Psoas muscle (tissue), 8 donors: ENCODE measurements around the gene HS3ST6. TPM values are rescaled to one million over a fixed set of nuclear protein-coding genes. Genes with fewer than 3 reads are reported as not detected.

ENCODE experiments used
- ATAC-seq, 4 donors: fragments of 200-7000 bp; cut with Tn5 transposase; one replicate each; pipeline ENCODE4 v1.9.1; 2020; ENCODE audit warnings: moderate library complexity in 3 of 4, mild to moderate bottlenecking in 2 of 4
- DNase-seq, 2 donors: peaks; one replicate each; pipeline ENCODE4 v3.0.0-alpha.2; 2020
- H3K27ac ChIP-seq: fragments of 200-600 bp; one replicate; pipeline ENCODE4 v1.8.0; 2022
- H3K27me3 ChIP-seq, 3 donors: fragments of 200-600 bp in 1 of 3; one replicate each; pipeline versions ENCODE4 v1.6.1 to v1.8.0; 2013 to 2022; ENCODE audit warnings: low read length in 2 of 3, mild to moderate bottlenecking in 2 of 3, moderate library complexity in 1 of 3; ENCODE audit not compliant: insufficient read depth in 3 of 3
- H3K36me3 ChIP-seq, 2 donors: fragments of 200-600 bp in 1 of 2; one replicate each; pipeline versions ENCODE4 v1.6.1 to v1.8.0; 2013 to 2022; ENCODE audit warnings: low read depth in 1 of 2, mild to moderate bottlenecking in 1 of 2, moderate library complexity in 1 of 2; ENCODE audit not compliant: insufficient read depth in 1 of 2
- H3K4me1 ChIP-seq: fragments of 200-600 bp; one replicate; pipeline ENCODE4 v1.8.0; 2022
- H3K4me3 ChIP-seq: fragments of 200-600 bp; one replicate; pipeline ENCODE4 v1.8.0; 2022; ENCODE audit warnings: mild to moderate bottlenecking
- H3K9me3 ChIP-seq: fragments of 200-600 bp; one replicate; pipeline ENCODE4 v1.8.0; 2022
- WGBS, 3 donors: extraction: QIAGEN DNeasy Blood & Tissue Kit; methylation state at CpG; one replicate each; pipeline versions ENCODE4 v1.1.6 to v1.1.7; 2013; 5-methylcytosine and 5-hydroxymethylcytosine counted together
- intact Hi-C, 2 donors: fragments of 100-400 bp; cut with DNase I; formaldehyde crosslinking; loops; one replicate each; pipeline versions ENCODE4 v1.11.0 to v1.14.2; 2022
- polyA plus RNA-seq, 3 donors: library from polyadenylated mRNA; stranded (reverse); fragments of 200-250 nt; gene quantifications; one replicate each; pipeline ENCODE4 v1.2.3, GENCODE V29; 2013
- total RNA-seq, 4 donors: library from RNA; stranded (reverse); fragmentation: NEBNext Ultra II Directional in 2 of 4; extraction: Animal tissue kit (Norgen Biotek cat#: 25700) in 2 of 4; gene quantifications; one replicate each; pipeline versions ENCODE4 v1.2.1 to v1.2.4, GENCODE V29; 2021 to 2023
- TF ChIP-seq, protein P1 (sequence below): fragments of 200-600 bp; IDR thresholded peaks from one replicate; pipeline ENCODE4 v1.8.0; 2022; ENCODE audit warnings: antibody characterized with exemption
- donor health status: healthy with polysubstance abuse.
- donor health status: DM: no; HTN: no; CAD: no; lungs with moderate emphysema.
- donor health status: Bipolar disorder and iron deficiency.
- donor health status: healthy.
- donor health status: DM: yes; HTN: yes; CAD: no.
- donor health status: DM: no; HTN: no; CAD: no.
- donor health status: DM: no; HTN: no; CAD: no.
- donor health status: DM: yes; HTN: yes; CAD: no.

The HS3ST6 gene
- total and polyA plus RNA-seq, 7 donors = not detected

DNA sequence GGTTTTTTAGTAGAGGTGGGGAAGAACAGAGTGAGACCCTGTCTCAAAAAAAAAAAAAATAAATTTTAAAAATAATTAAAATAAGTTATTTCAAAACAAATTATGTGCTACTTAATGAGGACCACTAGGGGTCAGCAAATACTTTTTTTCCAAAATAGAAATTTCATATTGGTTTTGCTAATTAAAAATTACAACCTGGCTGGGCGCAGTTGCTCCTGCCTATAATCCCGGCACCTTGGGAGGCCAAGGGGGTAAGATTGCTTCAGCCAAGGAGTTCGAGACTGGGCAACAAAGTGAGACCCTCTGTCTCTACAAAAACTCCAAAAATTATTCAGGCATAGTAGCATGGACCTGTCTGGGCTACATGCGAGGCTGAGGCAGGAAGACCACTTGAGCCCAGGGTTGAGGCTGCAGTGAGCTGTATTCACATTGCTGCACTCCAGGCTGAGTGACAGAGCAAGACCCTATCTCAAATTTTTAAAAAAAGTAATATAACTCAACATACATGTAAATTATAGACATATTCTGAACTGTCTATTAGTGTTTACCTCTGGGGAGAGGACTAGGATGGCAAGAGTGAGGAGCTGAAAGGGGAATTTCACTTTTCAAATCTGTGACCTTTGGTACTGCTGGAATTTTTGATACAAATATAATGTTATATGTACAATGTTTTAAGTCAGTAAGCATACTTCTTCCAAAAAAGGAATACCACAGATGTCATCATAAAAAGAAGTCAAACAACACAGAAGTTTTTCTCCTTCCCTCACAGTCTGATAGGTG, 54.3 kb downstream of the HS3ST6 start:
- no peaks in the 10 kb centered on the region for H3K4me1 ChIP-seq
- ATAC-seq = peak in 2 of 4 donors; percentile 27 to 42
- intact Hi-C loops = loop anchor here (1.0 to 5.0 kb wide), 2 partner anchors 65 to 68 kb away; no protein-coding TSS in a partner anchor
- TF ChIP-seq, protein P1, sequence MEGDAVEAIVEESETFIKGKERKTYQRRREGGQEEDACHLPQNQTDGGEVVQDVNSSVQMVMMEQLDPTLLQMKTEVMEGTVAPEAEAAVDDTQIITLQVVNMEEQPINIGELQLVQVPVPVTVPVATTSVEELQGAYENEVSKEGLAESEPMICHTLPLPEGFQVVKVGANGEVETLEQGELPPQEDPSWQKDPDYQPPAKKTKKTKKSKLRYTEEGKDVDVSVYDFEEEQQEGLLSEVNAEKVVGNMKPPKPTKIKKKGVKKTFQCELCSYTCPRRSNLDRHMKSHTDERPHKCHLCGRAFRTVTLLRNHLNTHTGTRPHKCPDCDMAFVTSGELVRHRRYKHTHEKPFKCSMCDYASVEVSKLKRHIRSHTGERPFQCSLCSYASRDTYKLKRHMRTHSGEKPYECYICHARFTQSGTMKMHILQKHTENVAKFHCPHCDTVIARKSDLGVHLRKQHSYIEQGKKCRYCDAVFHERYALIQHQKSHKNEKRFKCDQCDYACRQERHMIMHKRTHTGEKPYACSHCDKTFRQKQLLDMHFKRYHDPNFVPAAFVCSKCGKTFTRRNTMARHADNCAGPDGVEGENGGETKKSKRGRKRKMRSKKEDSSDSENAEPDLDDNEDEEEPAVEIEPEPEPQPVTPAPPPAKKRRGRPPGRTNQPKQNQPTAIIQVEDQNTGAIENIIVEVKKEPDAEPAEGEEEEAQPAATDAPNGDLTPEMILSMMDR = peak; percentile 63
- H3K4me3 ChIP-seq = no peak overlapping the region
- peaks cover 0 to 50% (median 2%) of the 10 kb centered on the region in 3 donors for H3K27me3 ChIP-seq
- no peaks in the 10 kb centered on the region for H3K9me3 ChIP-seq
- WGBS, 3 donors = 7 to 13% (median 9%) methylated on average over 4 of the region's 4 CpGs
- no peak overlapping the region for H3K27ac ChIP-seq
- H3K36me3 ChIP-seq = no peaks in the 10 kb centered on the region
- no peak for DNase-seq

DNA sequence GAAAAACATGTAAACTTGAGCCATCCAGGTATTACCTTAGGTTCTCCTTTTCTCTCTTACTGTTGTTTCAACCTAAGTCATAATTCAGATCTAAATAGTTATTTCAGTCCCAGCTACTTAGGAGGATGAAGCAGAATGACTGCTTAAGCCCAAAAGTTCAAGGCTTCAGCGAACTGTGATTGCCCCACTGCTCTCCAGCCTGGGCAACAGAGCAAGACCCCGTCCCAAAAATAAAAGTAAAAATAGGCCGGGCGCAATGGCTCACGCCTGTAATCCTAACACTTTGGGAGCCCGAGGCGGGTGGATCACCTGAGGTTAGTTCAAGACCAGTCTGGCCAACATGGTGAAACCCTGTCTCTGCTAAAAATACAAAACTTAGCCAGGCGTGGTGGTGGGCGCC, 55.8 kb downstream of the HS3ST6 start:
- Histone ChIP-seq H3K4me3 (no peak overlapping the region), H3K4me1 (no peaks in the 10 kb centered on the region), H3K36me3 (no peaks in the 10 kb centered on the region), H3K27ac (no peak overlapping the region), H3K9me3 (no peaks in the 10 kb centered on the region), H3K27me3 (peaks cover 0 to 55% (median 4%) of the 10 kb centered on the region in 3 donors)
- no peak for ATAC-seq
- intact Hi-C loops = loop anchor here in 1 of 2 donors (5.0 kb wide), 1 partner anchor 70 kb away; no protein-coding TSS in a partner anchor
- 84 to 88% (median 86%) methylated on average over 7 to 9 of the region's 9 CpGs for WGBS, 3 donors
- no peak for DNase-seq
- TF ChIP-seq, protein P1 = no peak

DNA sequence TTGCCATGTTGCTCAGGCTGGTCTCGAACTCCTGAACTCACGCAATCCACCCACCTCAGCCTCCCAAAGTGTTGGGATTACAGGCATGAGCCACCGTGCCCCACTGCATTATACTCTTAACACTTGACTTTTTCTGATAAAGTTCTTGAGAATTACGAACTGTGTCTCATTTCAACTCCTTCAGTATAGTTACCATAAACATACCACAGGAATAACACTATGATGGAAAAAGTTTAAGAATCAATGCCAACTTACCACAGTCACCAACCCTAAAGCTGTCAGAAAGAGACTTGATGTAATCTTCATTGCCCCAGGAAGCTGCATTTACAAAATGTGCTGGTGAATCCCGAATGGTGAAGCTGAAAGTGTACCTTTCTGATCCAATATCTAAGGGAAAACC, 56.5 kb downstream of the HS3ST6 start:
- H3K27ac ChIP-seq = no peak overlapping the region
- TF ChIP-seq, protein P1 = no peak
- WGBS, 3 donors = 76 to 77% (median 76%) methylated on average over 5 of the region's 5 CpGs
- no peaks in the 10 kb centered on the region for H3K36me3 ChIP-seq
- H3K4me1 ChIP-seq = no peaks in the 10 kb centered on the region
- ATAC-seq (no peak), DNase-seq (no peak)
- H3K9me3 ChIP-seq = no peaks in the 10 kb centered on the region
- no peak overlapping the region for H3K4me3 ChIP-seq
- intact Hi-C loops = loop anchor here in 1 of 2 donors (5.0 kb wide), 1 partner anchor 71 kb away; no protein-coding TSS in a partner anchor
- peaks cover 0 to 55% (median 8%) of the 10 kb centered on the region in 3 donors for H3K27me3 ChIP-seq

Other genes starting within 250 kb of the HS3ST6 start
- gene JPT2, start 240.1 kb downstream of the HS3ST6 start, total RNA-seq = 10 to 100 TPM; 21.4 to 30.6 (median 25.1) TPM
- 10 to 100 TPM; 14.4 to 27.7 (median 14.6) TPM for gene JPT2, start 240.1 kb downstream of the HS3ST6 start, polyA plus RNA-seq
- 10 to 100 TPM; 22.6 to 31.6 (median 24.9) TPM for gene MAPK8IP3, start 212.2 kb downstream of the HS3ST6 start, total RNA-seq
- 10 to 100 TPM; 11.7 to 17.0 (median 13.4) TPM for gene MAPK8IP3, start 212.2 kb downstream of the HS3ST6 start, polyA plus RNA-seq
- gene NME3, start 146.9 kb downstream of the HS3ST6 start, total RNA-seq = 10 to 100 TPM in 3 of 4 donors, 1 to 10 TPM in 1; 9.9 to 23.8 (median 13.8) TPM
- 10 to 100 TPM; 18.8 to 27.1 (median 22.4) TPM for gene NME3, start 146.9 kb downstream of the HS3ST6 start, polyA plus RNA-seq
- 10 to 100 TPM in 1 of 4 donors, 1 to 10 TPM in 3; 4.3 to 11.3 (median 5.9) TPM for gene EME2, start 145.6 kb downstream of the HS3ST6 start, total RNA-seq
- gene EME2, start 145.6 kb downstream of the HS3ST6 start, polyA plus RNA-seq = 1 to 10 TPM; 2.6 to 5.2 (median 4.5) TPM
- gene MRPS34, start 145.3 kb downstream of the HS3ST6 start, total RNA-seq = 10 to 100 TPM; 56.3 to 75.1 (median 71.4) TPM
- gene MRPS34, start 145.3 kb downstream of the HS3ST6 start, polyA plus RNA-seq = 100 to 1,000 TPM in 2 of 3 donors, 10 to 100 TPM in 1; 85.6 to 172 (median 138) TPM
- 10 to 100 TPM; 38.4 to 59.5 (median 49.9) TPM for gene SPSB3, start 135.8 kb downstream of the HS3ST6 start, total RNA-seq
- 100 to 1,000 TPM in 1 of 3 donors, 10 to 100 TPM in 2; 26.3 to 108 (median 78.1) TPM for gene SPSB3, start 135.8 kb downstream of the HS3ST6 start, polyA plus RNA-seq
- 10 to 100 TPM; 34.7 to 44.7 (median 38.5) TPM for gene NUBP2, start 135.5 kb downstream of the HS3ST6 start, total RNA-seq
- 10 to 100 TPM; 61.9 to 96.0 (median 76.1) TPM for gene NUBP2, start 135.5 kb downstream of the HS3ST6 start, polyA plus RNA-seq
- gene IGFALS, start 124.7 kb downstream of the HS3ST6 start, total RNA-seq = under 1 TPM in 1 of 4 donors, not detected in 3; 0.22 TPM
- under 1 TPM; 0.12 to 0.38 (median 0.14) TPM for gene IGFALS, start 124.7 kb downstream of the HS3ST6 start, polyA plus RNA-seq
- gene HAGH, start 91.6 kb downstream of the HS3ST6 start, total RNA-seq = 100 to 1,000 TPM; 123 to 167 (median 157) TPM
- 100 to 1,000 TPM; 112 to 277 (median 186) TPM for gene HAGH, start 91.6 kb downstream of the HS3ST6 start, polyA plus RNA-seq
- gene FAHD1, start 91.2 kb downstream of the HS3ST6 start, total RNA-seq = 10 to 100 TPM; 23.2 to 28.1 (median 24.1) TPM
- gene FAHD1, start 91.2 kb downstream of the HS3ST6 start, polyA plus RNA-seq = 10 to 100 TPM; 27.0 to 63.8 (median 30.2) TPM
- not detected for gene MEIOB, start 46.3 kb downstream of the HS3ST6 start, total RNA-seq
- not detected for gene MEIOB, start 46.3 kb downstream of the HS3ST6 start, polyA plus RNA-seq
- gene MSRB1, start 24.8 kb upstream of the HS3ST6 start, total RNA-seq = 10 to 100 TPM; 44.2 to 65.3 (median 53.2) TPM
- gene MSRB1, start 24.8 kb upstream of the HS3ST6 start, polyA plus RNA-seq = 10 to 100 TPM; 50.4 to 83.4 (median 76.1) TPM
- gene RPL3L, start 36.3 kb upstream of the HS3ST6 start, total RNA-seq = 100 to 1,000 TPM; 205 to 296 (median 233) TPM
- 100 to 1,000 TPM; 116 to 315 (median 188) TPM for gene RPL3L, start 36.3 kb upstream of the HS3ST6 start, polyA plus RNA-seq
- gene NDUFB10, start 41.1 kb upstream of the HS3ST6 start, total RNA-seq = 100 to 1,000 TPM; 350 to 465 (median 373) TPM
- 100 to 1,000 TPM; 753 to 870 (median 797) TPM for gene NDUFB10, start 41.1 kb upstream of the HS3ST6 start, polyA plus RNA-seq
- 1,000 to 10,000 TPM; 1,044 to 1,902 (median 1,426) TPM for gene RPS2, start 46.4 kb upstream of the HS3ST6 start, total RNA-seq
- 1,000 to 10,000 TPM; 2,097 to 3,940 (median 2,652) TPM for gene RPS2, start 46.4 kb upstream of the HS3ST6 start, polyA plus RNA-seq
- gene RNF151, start 48.4 kb upstream of the HS3ST6 start, total RNA-seq = not detected
- not detected for gene RNF151, start 48.4 kb upstream of the HS3ST6 start, polyA plus RNA-seq
- 10 to 100 TPM; 31.5 to 41.8 (median 40.7) TPM for gene TBL3, start 53.6 kb upstream of the HS3ST6 start, total RNA-seq
- 10 to 100 TPM; 51.6 to 78.0 (median 55.8) TPM for gene TBL3, start 53.6 kb upstream of the HS3ST6 start, polyA plus RNA-seq
- gene NOXO1, start 63.1 kb upstream of the HS3ST6 start, total RNA-seq = under 1 TPM in 1 of 4 donors, not detected in 3; 0.20 TPM
- under 1 TPM; 0.27 to 0.77 (median 0.39) TPM for gene NOXO1, start 63.1 kb upstream of the HS3ST6 start, polyA plus RNA-seq
- gene GFER, start 65.8 kb upstream of the HS3ST6 start, total RNA-seq = 10 to 100 TPM; 18.9 to 34.2 (median 28.4) TPM
- gene GFER, start 65.8 kb upstream of the HS3ST6 start, polyA plus RNA-seq = 10 to 100 TPM; 40.0 to 53.2 (median 43.5) TPM
- gene SYNGR3, start 71.6 kb upstream of the HS3ST6 start, total RNA-seq = under 1 TPM in 3 of 4 donors, not detected in 1; 0.24 to 0.52 (median 0.25) TPM
- gene SYNGR3, start 71.6 kb upstream of the HS3ST6 start, polyA plus RNA-seq = under 1 TPM; 0.24 to 0.85 (median 0.25) TPM
- gene ZNF598, start 91.4 kb upstream of the HS3ST6 start, total RNA-seq = 10 to 100 TPM; 27.4 to 46.6 (median 44.8) TPM
- 10 to 100 TPM; 35.6 to 58.8 (median 51.9) TPM for gene ZNF598, start 91.4 kb upstream of the HS3ST6 start, polyA plus RNA-seq
- under 1 TPM in 1 of 4 donors, not detected in 3; 0.66 TPM for gene NPW, start 101.4 kb upstream of the HS3ST6 start, total RNA-seq
- under 1 TPM in 2 of 3 donors, not detected in 1; 0.14 to 0.43 TPM for gene NPW, start 101.4 kb upstream of the HS3ST6 start, polyA plus RNA-seq
- gene NHERF2, start 108.5 kb upstream of the HS3ST6 start, total RNA-seq = 100 to 1,000 TPM in 1 of 4 donors, 10 to 100 TPM in 3; 61.6 to 156 (median 90.4) TPM
- 10 to 100 TPM; 76.4 to 90.8 (median 86.2) TPM for gene NHERF2, start 108.5 kb upstream of the HS3ST6 start, polyA plus RNA-seq
- gene NTHL1, start 129.4 kb upstream of the HS3ST6 start, total RNA-seq = 10 to 100 TPM in 1 of 4 donors, 1 to 10 TPM in 3; 3.1 to 11.9 (median 4.8) TPM
- gene NTHL1, start 129.4 kb upstream of the HS3ST6 start, polyA plus RNA-seq = 10 to 100 TPM in 2 of 3 donors, 1 to 10 TPM in 1; 8.0 to 17.7 (median 16.8) TPM
- 10 to 100 TPM; 60.8 to 89.9 (median 73.8) TPM for gene TSC2, start 129.6 kb upstream of the HS3ST6 start, total RNA-seq
- 10 to 100 TPM; 27.8 to 43.0 (median 29.7) TPM for gene TSC2, start 129.6 kb upstream of the HS3ST6 start, polyA plus RNA-seq
- gene PKD1, start 217.5 kb upstream of the HS3ST6 start, total RNA-seq = 100 to 1,000 TPM in 1 of 4 donors, 10 to 100 TPM in 3; 59.1 to 123 (median 86.0) TPM
- gene PKD1, start 217.5 kb upstream of the HS3ST6 start, polyA plus RNA-seq = 10 to 100 TPM; 33.9 to 93.3 (median 58.4) TPM
- 1 to 10 TPM in 1 of 4 donors, under 1 TPM in 3; 0.32 to 1.7 (median 0.83) TPM for gene RAB26, start 230.2 kb upstream of the HS3ST6 start, total RNA-seq
- gene RAB26, start 230.2 kb upstream of the HS3ST6 start, polyA plus RNA-seq = under 1 TPM; 0.17 to 0.31 (median 0.21) TPM
- gene TRAF7, start 237.4 kb upstream of the HS3ST6 start, total RNA-seq = 10 to 100 TPM; 15.6 to 47.5 (median 38.9) TPM
- 10 to 100 TPM; 20.8 to 39.1 (median 27.3) TPM for gene TRAF7, start 237.4 kb upstream of the HS3ST6 start, polyA plus RNA-seq